ENCODE measurements around the gene COG3.

DNA sequence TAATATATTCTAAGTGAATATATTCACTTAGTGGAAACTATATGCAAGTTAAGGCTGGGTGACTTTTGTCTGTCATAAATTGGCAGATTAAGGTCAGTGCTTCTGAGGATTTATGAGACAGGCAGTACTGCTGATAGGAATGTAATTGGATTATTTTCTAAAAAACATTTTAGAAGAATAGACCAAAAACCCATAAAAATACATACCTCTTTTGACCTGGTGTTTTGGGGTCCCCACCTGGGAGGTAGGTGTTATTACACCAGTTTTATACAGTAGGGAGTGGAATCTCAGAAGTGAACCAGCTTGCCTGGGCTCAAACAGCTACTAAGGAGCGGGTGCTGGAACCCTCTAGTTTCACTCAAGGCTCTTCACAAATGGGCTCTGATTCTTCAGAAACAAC is 25.3 kb downstream of the COG3 start:
- TF ChIP-seq, protein P1, sequence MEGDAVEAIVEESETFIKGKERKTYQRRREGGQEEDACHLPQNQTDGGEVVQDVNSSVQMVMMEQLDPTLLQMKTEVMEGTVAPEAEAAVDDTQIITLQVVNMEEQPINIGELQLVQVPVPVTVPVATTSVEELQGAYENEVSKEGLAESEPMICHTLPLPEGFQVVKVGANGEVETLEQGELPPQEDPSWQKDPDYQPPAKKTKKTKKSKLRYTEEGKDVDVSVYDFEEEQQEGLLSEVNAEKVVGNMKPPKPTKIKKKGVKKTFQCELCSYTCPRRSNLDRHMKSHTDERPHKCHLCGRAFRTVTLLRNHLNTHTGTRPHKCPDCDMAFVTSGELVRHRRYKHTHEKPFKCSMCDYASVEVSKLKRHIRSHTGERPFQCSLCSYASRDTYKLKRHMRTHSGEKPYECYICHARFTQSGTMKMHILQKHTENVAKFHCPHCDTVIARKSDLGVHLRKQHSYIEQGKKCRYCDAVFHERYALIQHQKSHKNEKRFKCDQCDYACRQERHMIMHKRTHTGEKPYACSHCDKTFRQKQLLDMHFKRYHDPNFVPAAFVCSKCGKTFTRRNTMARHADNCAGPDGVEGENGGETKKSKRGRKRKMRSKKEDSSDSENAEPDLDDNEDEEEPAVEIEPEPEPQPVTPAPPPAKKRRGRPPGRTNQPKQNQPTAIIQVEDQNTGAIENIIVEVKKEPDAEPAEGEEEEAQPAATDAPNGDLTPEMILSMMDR (IDR thresholded peaks at IDR 0.05) = peak in 3 of 5 experiments; percentile 6 to 25 (median 7)
- no peak for TF ChIP-seq EP300 (IDR thresholded peaks at IDR 0.05; ENCODE audit: low read depth)

Data from transverse colon (tissue), 3 donors.